Measurements from ENCODE around the gene SLC34A1. TPM values are rescaled to one million over a fixed set of nuclear protein-coding genes. Genes with fewer than 3 reads are reported as not detected.
"Not testable (repeated sequence)": the region's sequence is repeated elsewhere in the genome, so short reads cannot be mapped to it uniquely, and the experiment has no call there.

Gene SLC34A1
- total RNA-seq, 1 donor from 2014 or later: not detected

DNA sequence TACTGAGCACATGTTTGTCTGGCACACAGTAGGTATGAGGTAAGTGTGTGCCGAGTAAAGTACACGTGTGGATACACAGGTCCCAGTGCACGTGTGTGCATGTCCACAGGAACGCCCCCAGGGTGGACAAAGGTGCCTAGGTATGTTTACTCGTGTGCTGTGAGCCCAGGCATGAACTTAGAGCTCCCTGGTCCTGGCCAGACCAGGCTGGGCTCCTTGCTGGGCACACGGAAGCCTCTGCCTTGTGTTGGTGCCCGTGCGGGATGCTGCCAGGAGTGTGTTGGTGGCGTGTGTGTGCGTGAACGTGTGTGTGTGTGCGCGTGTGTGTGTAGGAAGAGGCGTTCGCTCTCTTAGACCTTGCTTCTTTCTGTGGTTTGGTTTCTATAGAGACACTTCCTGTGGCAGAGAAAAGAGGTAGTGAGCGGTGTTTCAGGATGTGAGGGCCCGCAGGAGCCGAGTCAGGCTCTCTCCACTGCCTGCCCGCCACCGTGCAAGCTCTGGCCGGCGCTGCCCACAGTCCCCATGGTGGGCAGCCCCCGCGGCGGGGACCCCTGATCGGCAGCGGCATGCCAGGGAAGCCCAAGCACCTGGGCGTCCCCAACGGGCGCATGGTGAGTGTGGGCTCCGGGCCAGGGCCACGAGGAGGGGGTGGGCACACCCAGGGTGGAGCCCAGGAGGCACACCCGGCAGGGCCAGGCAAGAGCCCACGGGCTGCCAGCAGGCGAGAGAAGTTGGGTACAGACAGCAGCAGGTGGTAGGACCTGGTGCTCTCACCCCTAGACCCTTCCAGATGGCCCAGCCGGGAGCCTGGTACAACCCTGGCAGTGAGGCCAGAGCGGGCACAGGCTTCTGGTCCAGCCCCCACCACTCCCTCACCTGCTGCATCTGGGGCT, 26.5 kb upstream of the SLC34A1 start, which contains the start of gene RGS14:
RGS14 (plus strand) TSS at position 466 of the 893 bp plus-strand sequence; CDS start at position 567, 101 bp downstream.
- no peaks in the 10 kb centered on the region for H3K36me3 Mint-ChIP-seq (ENCODE audit: unreplicated experiment)
- H3K27ac Mint-ChIP-seq (ENCODE audit: unreplicated experiment): peak within 1 kb of the TSS; percentile 50
- TF ChIP-seq, protein P1, sequence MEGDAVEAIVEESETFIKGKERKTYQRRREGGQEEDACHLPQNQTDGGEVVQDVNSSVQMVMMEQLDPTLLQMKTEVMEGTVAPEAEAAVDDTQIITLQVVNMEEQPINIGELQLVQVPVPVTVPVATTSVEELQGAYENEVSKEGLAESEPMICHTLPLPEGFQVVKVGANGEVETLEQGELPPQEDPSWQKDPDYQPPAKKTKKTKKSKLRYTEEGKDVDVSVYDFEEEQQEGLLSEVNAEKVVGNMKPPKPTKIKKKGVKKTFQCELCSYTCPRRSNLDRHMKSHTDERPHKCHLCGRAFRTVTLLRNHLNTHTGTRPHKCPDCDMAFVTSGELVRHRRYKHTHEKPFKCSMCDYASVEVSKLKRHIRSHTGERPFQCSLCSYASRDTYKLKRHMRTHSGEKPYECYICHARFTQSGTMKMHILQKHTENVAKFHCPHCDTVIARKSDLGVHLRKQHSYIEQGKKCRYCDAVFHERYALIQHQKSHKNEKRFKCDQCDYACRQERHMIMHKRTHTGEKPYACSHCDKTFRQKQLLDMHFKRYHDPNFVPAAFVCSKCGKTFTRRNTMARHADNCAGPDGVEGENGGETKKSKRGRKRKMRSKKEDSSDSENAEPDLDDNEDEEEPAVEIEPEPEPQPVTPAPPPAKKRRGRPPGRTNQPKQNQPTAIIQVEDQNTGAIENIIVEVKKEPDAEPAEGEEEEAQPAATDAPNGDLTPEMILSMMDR (IDR thresholded peaks at IDR 0.05; ENCODE audit: partially characterized antibody, unreplicated experiment): no peak
- no peak within 1 kb of the TSS for H3K4me3 Mint-ChIP-seq (ENCODE audit: unreplicated experiment)
- DNase-seq: no peak
- peaks cover 1% of the 10 kb centered on the region for H3K4me1 Mint-ChIP-seq (ENCODE audit: low read depth, unreplicated experiment)
- peaks cover 2% of the 10 kb centered on the region for H3K27me3 Mint-ChIP-seq (ENCODE audit: unreplicated experiment)
- H3K9me3 Mint-ChIP-seq (ENCODE audit: unreplicated experiment): peaks cover 4% of the 10 kb centered on the region

GRCh38 chr5:177358370-177358819, 25.8 kb upstream of the SLC34A1 start:
- TF ChIP-seq, protein P1 (IDR thresholded peaks at IDR 0.05; ENCODE audit: partially characterized antibody, unreplicated experiment): no peak
- H3K27me3 Mint-ChIP-seq (ENCODE audit: unreplicated experiment): peaks cover 2% of the 10 kb centered on the region
- no peak overlapping the region for H3K27ac Mint-ChIP-seq (ENCODE audit: unreplicated experiment)

DNA sequence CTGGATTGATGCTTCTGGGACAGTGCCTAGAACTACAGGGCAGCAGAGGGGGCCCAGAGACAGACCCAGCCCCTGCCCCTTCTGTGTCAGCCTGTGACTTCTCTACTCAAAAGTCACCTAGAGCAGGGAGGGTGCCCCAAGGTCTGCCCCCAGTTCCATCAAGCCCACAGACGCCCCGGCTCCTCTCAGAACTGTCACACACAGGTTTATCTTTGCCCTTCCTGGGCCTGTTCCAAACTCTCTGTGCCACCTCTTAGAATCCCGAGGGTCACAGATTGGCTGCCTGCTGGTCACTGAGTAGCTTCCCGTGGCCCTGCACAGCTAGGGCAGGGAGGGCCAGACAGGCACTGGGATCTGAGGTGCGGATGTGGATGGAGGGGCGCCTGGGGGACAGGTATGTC, 24.8 kb upstream of the SLC34A1 start:
- peaks cover 5% of the 10 kb centered on the region for H3K9me3 Mint-ChIP-seq (ENCODE audit: unreplicated experiment)
- no peak for DNase-seq
- TF ChIP-seq, protein P1 (IDR thresholded peaks at IDR 0.05; ENCODE audit: partially characterized antibody, unreplicated experiment): no peak
- no peak overlapping the region for H3K27ac Mint-ChIP-seq (ENCODE audit: unreplicated experiment)
- H3K36me3 Mint-ChIP-seq (ENCODE audit: unreplicated experiment): no peaks in the 10 kb centered on the region
- no peak overlapping the region for H3K4me3 Mint-ChIP-seq (ENCODE audit: unreplicated experiment)
- H3K27me3 Mint-ChIP-seq (ENCODE audit: unreplicated experiment): peaks cover 2% of the 10 kb centered on the region
- H3K4me1 Mint-ChIP-seq (ENCODE audit: low read depth, unreplicated experiment): peaks cover 1% of the 10 kb centered on the region

More at GRCh38 chr5:177358370-177358819, 25.8 kb upstream of the SLC34A1 start:
- Mint-ChIP-seq H3K4me3 (ENCODE audit: unreplicated experiment) (no peak overlapping the region), H3K4me1 (ENCODE audit: low read depth, unreplicated experiment) (peaks cover 1% of the 10 kb centered on the region), H3K36me3 (ENCODE audit: unreplicated experiment) (no peaks in the 10 kb centered on the region), H3K9me3 (ENCODE audit: unreplicated experiment) (peaks cover 4% of the 10 kb centered on the region)
- DNase-seq: no peak

- Mint-ChIP-seq H3K27ac (ENCODE audit: unreplicated experiment) (no peak overlapping the region), H3K36me3 (ENCODE audit: unreplicated experiment) (no peaks in the 10 kb centered on the region), H3K27me3 (ENCODE audit: unreplicated experiment) (peaks cover 2% of the 10 kb centered on the region)
Measured at GRCh38 chr5:177359860-177360259, 24.4 kb upstream of the SLC34A1 start.

GRCh38 chr5:177360740-177361139, 23.5 kb upstream of the SLC34A1 start:
- not testable (repeated sequence) for H3K4me3 Mint-ChIP-seq (ENCODE audit: unreplicated experiment); H3K4me1 Mint-ChIP-seq (ENCODE audit: low read depth, unreplicated experiment); H3K27me3 Mint-ChIP-seq (ENCODE audit: unreplicated experiment); H3K36me3 Mint-ChIP-seq (ENCODE audit: unreplicated experiment); H3K27ac Mint-ChIP-seq (ENCODE audit: unreplicated experiment); H3K9me3 Mint-ChIP-seq (ENCODE audit: unreplicated experiment); DNase-seq

More at GRCh38 chr5:177359860-177360259, 24.4 kb upstream of the SLC34A1 start:
- DNase-seq: no peak
- Mint-ChIP-seq H3K4me3 (ENCODE audit: unreplicated experiment) (no peak overlapping the region), H3K4me1 (ENCODE audit: low read depth, unreplicated experiment) (peaks cover 1% of the 10 kb centered on the region), H3K9me3 (ENCODE audit: unreplicated experiment) (peaks cover 7% of the 10 kb centered on the region)
- TF ChIP-seq, protein P1 (IDR thresholded peaks at IDR 0.05; ENCODE audit: partially characterized antibody, unreplicated experiment): no peak
